UCSD-AML1 (cell line): ENCODE measurements around the gene GGTLC1.

Experiments
- DNase-seq: peaks from one replicate; lab custom pipeline; 2025; ENCODE audit not compliant: unreplicated experiment; lab: John Stamatoyannopoulos, UW

GGTLC1 gene

DNA sequence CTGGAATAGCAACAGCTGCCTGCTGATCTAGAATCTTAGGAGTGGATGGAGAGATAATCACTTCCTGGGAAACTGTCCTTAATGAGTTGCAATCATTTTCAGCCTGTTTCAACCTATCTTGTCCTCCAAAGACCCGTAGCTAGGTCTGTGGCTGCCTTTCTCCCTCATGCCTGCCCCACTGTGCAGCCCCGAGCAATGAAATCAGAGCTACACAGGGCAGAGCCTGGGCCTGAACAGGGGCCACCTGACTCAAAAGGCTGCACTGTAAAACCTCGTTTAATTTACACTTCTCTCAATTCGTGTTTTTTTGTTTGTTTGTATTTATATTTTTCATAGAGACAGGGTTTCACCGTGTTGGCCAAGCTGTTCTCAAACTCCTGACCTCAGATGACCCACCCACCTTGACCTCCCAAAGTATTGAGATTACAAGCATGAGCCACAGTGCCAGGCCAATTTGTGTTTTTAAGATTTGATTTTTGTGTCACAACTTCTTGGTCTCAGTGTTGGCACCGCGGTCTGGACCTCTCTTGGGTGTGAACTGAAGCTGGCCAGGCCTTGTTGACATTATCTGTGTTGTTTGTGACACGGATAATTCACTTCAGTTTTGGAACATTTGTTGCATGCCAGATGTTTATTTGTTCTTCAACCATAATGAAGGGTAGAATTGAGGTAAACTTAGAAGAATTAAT is 21.5 kb downstream of the GGTLC1 start:
- no peak for DNase-seq

DNA sequence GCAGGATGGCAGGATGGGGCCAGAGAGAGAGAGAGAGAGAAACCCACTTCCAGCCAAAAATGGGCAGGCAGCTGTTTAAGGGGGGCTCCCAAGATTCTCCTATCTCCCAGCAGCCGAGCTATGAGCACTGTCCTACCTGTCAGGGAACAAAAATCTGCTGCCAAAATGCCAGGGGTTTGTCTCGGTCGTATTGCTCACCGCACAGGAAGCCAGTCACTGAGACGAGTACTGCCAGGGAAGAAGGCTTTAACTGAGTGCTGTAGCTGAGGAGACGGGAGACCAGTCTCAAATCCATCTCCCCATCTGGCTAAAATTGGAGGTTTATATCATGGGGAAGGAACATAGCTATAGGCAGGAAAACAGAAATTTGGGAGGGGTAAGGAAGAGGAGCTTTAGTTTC is 22.3 kb downstream of the GGTLC1 start:
- no peak for DNase-seq

- no peak for DNase-seq
Measured at GRCh38 chr20:23963941-23964340, 24.6 kb downstream of the GGTLC1 start.

DNA sequence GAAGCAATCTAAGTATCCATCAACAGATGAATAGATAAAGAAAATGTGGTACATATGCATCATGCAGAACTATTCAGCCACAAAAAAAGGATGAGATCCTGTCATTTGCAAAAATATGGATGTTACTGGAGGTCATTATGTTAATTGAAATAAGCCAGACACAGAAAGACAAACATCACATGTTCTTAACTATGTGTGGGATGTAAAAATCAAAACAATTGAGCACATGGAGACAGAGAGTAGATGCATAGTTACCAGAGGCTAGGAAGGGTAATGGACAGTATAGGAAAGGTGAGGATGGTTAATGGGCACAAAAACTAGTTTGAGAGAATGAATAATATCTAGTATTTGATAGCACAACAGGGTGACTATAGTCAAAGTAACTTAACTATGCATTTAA is 26.3 kb downstream of the GGTLC1 start:
- DNase-seq: no peak

GRCh38 chr20:23959054-23959453 is 29.5 kb downstream of the GGTLC1 start:
- DNase-seq: no peak

GRCh38 chr20:23955896-23956295 is 32.7 kb downstream of the GGTLC1 start:
- DNase-seq: no peak

DNA sequence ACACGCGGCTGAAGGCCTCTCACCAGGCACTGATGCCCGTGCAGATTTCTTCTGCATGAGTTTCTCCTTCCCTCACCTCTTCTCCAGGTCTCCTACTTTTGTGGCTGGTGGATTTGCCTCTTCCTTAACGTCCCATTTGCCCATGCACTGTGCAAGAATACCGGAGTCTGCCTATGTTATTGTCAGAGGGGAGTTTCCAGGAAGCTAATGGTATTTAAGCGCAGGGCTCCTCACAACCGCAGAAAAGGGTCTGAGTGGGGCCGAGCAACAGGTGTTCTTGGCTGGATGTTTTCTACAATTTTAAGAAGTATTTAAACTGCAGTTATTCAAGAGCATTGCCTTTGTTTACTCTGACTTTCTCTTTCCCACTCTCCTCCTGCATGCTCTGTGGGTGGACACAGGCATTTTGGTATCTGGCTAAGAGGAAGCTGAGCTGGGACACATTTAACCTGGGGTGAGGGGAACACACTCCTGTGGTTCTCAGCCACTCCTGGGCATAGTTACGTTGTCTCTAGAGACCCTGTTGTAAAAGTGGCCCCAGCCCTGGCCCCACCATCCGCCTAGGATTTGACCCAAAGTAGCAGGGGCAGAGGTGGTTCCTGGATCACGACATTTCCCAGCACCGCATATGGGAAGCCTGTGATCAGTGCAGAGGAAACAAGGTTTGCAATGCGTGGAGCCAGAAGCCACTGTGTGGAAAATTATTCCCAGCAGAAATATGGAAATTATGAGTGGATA is 34.4 kb downstream of the GGTLC1 start:
- no peak for DNase-seq

DNA sequence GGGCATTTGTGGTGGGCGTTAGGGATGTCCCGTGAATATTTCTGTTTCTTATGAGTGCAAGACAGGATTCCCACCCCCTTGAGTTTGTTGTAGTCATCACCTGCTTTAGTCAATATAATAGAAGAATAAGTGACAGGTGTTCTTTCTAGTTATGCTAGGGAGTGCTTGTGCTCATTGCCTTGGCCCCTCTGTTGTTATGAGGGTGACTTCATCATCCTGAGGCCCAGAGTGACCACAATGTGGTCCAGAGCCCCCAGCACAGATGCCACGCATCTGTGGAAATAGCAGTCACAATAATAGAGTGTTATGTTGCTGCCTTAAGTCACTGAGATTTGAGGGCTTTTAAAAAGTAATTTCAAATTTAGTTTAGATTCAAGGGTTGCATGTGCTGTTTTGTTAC is 42.4 kb downstream of the GGTLC1 start:
- DNase-seq: no peak

DNA sequence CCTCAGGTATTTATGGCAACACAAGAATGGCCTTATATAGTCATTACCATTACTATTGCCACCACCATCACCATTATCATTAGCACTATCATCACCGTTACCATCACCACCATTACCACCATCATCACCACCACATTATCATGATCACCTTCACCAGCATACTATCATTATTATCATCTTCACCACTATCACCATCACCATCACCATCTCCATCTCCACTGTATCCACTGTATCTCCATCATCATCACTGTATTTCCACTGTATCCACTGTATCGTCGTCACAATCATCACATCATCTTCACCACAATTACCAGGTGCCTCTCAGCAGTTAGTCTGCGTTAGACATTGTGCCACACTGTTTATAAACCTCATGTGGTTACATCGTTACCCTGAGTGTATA is 45.3 kb downstream of the GGTLC1 start:
- DNase-seq: no peak

DNA sequence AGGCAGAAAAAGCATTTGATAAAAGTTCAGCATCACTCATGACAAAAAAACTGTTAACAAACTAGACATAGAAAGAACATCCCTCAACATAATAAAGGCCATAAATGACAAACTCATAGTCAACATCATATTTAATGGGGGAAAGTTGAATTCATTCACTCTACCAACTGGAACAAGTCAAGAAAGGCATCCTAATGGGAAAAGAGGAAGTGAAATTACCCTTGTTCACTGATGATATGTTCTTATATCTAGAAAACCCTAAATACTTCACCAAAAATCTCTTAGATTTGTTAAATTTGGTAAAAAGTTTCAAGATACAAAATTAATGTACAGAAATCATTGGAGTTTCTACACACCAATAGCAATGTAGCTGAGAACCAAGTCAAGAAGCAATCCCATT is 48.9 kb downstream of the GGTLC1 start:
- DNase-seq: no peak

- no peak for DNase-seq
Measured at GRCh38 chr20:23939063-23939462, 49.5 kb downstream of the GGTLC1 start.

GRCh38 chr20:23938118-23938438 is 50.5 kb downstream of the GGTLC1 start:
- DNase-seq: no peak

DNA sequence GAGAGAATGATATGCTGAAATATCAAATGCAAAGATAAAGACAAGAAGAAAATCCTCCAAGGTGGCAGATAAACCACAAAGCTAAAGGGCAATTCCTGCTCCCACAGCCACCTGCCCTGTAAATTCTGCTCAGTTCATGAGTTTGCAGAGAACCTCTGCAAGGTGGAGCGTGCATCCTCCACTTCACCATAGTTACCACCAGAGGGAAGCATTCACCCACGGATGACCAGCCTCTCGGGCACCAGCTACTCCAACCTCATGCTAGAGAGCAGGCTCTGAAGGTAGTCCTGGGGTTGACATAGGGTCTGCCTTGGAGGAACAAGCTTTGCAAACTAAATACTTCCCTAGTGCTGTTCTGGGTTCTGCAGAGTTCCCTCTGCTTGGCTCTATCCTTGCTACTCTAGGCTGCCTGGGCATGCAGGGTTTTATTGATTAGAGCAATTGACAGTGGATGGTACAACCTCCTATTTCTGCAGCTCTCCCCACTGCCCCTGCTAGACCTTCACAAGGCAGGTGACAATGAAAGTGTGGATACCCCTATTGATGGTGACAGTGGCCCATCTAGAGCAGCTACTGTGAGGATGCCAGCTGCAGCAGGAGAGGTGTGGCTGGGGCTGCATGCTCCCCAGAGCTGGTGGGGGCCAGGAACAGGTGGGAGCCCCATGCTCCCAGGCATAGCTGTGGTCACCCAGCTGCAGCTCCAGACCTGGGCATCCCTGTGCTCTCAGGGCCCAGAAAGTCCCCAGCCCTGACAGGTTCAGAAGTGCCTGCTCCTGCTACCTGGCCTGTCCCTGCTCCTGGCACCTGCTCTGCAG is 51.1 kb downstream of the GGTLC1 start:
- peak; percentile 51 for DNase-seq
